Endothelial cell of umbilical vein (primary cell): ENCODE data around the gene NADK. TPM values are rescaled to one million over a fixed set of nuclear protein-coding genes. Genes with fewer than 3 reads are reported as not detected.

ENCODE experiments used
- BruUV-seq: library from RNA; stranded (reverse); fragments of 400-500 nt; replicated peaks from 2 replicates; lab custom pipeline; 2021; lab: Mats Ljungman, UMichigan
- CTCF ChIA-PET: fragments of 300-600, 350-600 bp; sonication (Branson Sonifier 250); formaldehyde crosslinking; loops from one replicate; lab custom pipeline; 2021; ENCODE audit warnings: antibody characterized with exemption, inconsistent platforms; lab: Charles Lee
- POLR2A ChIA-PET: fragments of 300-600, 350-600 bp; sonication (Branson Sonifier 250); formaldehyde crosslinking; loops from one replicate; lab custom pipeline; 2021; ENCODE audit warnings: antibody characterized with exemption, inconsistent platforms; lab: Charles Lee
- DNase-seq: peaks from one replicate; pipeline ENCODE4 v3.0.0-alpha.2; 2011; ENCODE audit warnings: low read depth, low spot score
- FAIRE-seq: peaks from 2 replicates; lab custom pipeline; 2011; peaks lifted over from hg19 to GRCh38; lab: Jason Lieb, UNC
- H2AFZ ChIP-seq: 2 replicates; pipeline ENCODE4 v1.6.0; 2012; ENCODE audit warnings: low read depth, low read length, control low read depth, inconsistent platforms
- H3K27ac ChIP-seq: 2 replicates; pipeline ENCODE4 v1.5.1; 2011; ENCODE audit warnings: low read depth, mild to moderate bottlenecking, control low read depth, low read length, moderate library complexity; ENCODE audit not compliant: insufficient read depth
- H3K27me3 ChIP-seq, 2 experiments: 2 replicates each; pipeline versions ENCODE4 v1.6.0 to v1.6.1; 2011; ENCODE audit warnings: low read length in 2 of 2, mixed read lengths in 1 of 2; ENCODE audit not compliant: control insufficient read depth in 2 of 2, insufficient read depth in 2 of 2
- H3K36me3 ChIP-seq, 2 experiments: 2 replicates in 1 of 2; 3 replicates in 1 of 2; pipeline ENCODE4 v1.5.1; 2011; ENCODE audit warnings: low read length in 2 of 2, mild to moderate bottlenecking in 1 of 2, moderate library complexity in 1 of 2; ENCODE audit not compliant: control insufficient read depth in 2 of 2, insufficient read depth in 2 of 2; ENCODE audit errors: extremely low read depth in 1 of 2
- H3K4me1 ChIP-seq: 3 replicates; pipeline ENCODE4 v1.5.1; 2011; ENCODE audit warnings: mild to moderate bottlenecking, low read length; ENCODE audit not compliant: control insufficient read depth, insufficient read depth; ENCODE audit errors: extremely low read depth
- H3K4me2 ChIP-seq: 2 replicates; pipeline ENCODE4 v1.6.1; 2011; ENCODE audit warnings: low read length, control low read depth, mixed read lengths; ENCODE audit not compliant: insufficient read depth
- H3K4me3 ChIP-seq, 3 experiments: fragments of 200-600 bp in 1 of 3; sonication (generic), shearing (Covaris generic) in 1 of 3; replicated peaks in 1 of 3; 2 replicates each; pipeline ENCODE4 v1.5.1; 2011 to 2016; ENCODE audit warnings: control low read depth in 3 of 3, low read length in 3 of 3, mild to moderate bottlenecking in 2 of 3, inconsistent platforms in 1 of 3, low read depth in 1 of 3, moderate library complexity in 1 of 3; ENCODE audit not compliant: insufficient read depth in 1 of 3
- H3K79me2 ChIP-seq: 2 replicates; pipeline ENCODE4 v1.6.0; 2012; ENCODE audit warnings: low read length, inconsistent platforms; ENCODE audit not compliant: control insufficient read depth, insufficient read depth
- H3K9ac ChIP-seq: replicated peaks from 2 replicates; pipeline ENCODE3; 2011; ENCODE audit warnings: low read length, control low read depth; ENCODE audit not compliant: insufficient read depth; ENCODE audit errors: extremely low read depth
- H3K9me1 ChIP-seq: replicated peaks from 3 replicates; pipeline ENCODE4 v1.6.0; 2011; ENCODE audit warnings: mild to moderate bottlenecking, low read length; ENCODE audit not compliant: control insufficient read depth, insufficient read depth; ENCODE audit errors: extremely low read depth
- H3K9me3 ChIP-seq: replicated peaks from 2 replicates; pipeline ENCODE4 v1.5.1; 2012; ENCODE audit warnings: low read length, inconsistent platforms; ENCODE audit not compliant: control insufficient read depth, insufficient read depth
- H4K20me1 ChIP-seq: replicated peaks from 2 replicates; pipeline ENCODE3; 2011; ENCODE audit warnings: mild to moderate bottlenecking, low read length; ENCODE audit not compliant: control insufficient read depth, insufficient read depth; ENCODE audit errors: extremely low read depth
- EZH2 ChIP-seq: IDR thresholded peaks from 2 replicates; pipeline ENCODE4 v1.6.1; 2012; ENCODE audit warnings: borderline replicate concordance, low read depth, mild to moderate bottlenecking, moderate library complexity, low read length, inconsistent platforms; ENCODE audit not compliant: severe bottlenecking
- FOS ChIP-seq: IDR thresholded peaks from 2 replicates; pipeline ENCODE4 v1.6.1; 2011; ENCODE audit warnings: mild to moderate bottlenecking, low read length, moderate library complexity, borderline replicate concordance; ENCODE audit not compliant: insufficient read depth
- GATA2 ChIP-seq: IDR thresholded peaks from 2 replicates; pipeline ENCODE4 v1.7.0; 2011; ENCODE audit warnings: low read depth, mild to moderate bottlenecking, moderate library complexity, mixed read lengths, low read length; ENCODE audit not compliant: insufficient read length, insufficient read depth
- JUN ChIP-seq: IDR thresholded peaks from 2 replicates; pipeline ENCODE4 v1.6.1; 2011; ENCODE audit warnings: borderline replicate concordance, low read depth; ENCODE audit not compliant: insufficient read length, insufficient read depth
- MAX ChIP-seq: IDR thresholded peaks from 2 replicates; pipeline ENCODE4 v1.6.1; 2011; ENCODE audit not compliant: insufficient read depth, insufficient read length
- MYC ChIP-seq: IDR thresholded peaks from one replicate; pipeline ENCODE4 v1.6.1; 2011; ENCODE audit warnings: mild to moderate bottlenecking, low read depth, low read length
- POLR2A ChIP-seq: IDR thresholded peaks from 2 replicates; pipeline ENCODE4 v1.6.1; 2012; ENCODE audit warnings: low read depth, mild to moderate bottlenecking, control low read depth, low read length
- POLR2AphosphoS5 ChIP-seq: IDR thresholded peaks from 2 replicates; pipeline ENCODE4 v1.6.1; 2012; ENCODE audit warnings: low read depth, mild to moderate bottlenecking, control low read depth, low read length, moderate library complexity; ENCODE audit not compliant: insufficient read depth
- dilution Hi-C: fragments of 300-500 bp; cut with MboI; formaldehyde crosslinking; loops from one replicate; pipeline ENCODE4 v1.15.0; 2019; ENCODE audit warnings: low sequenced_read_pairs; ENCODE audit not compliant: extremely low pct_ligation_motif_present
- intact Hi-C: fragments of 100-400 bp; cut with micrococcal nuclease; formaldehyde crosslinking; loops from one replicate; pipeline ENCODE4 v1.10.0; 2022
- polyA plus RNA-seq, 4 experiments: library from polyadenylated mRNA; depleted of rRNA in 3 of 4; stranded (reverse) in 3 of 4; unstranded in 1 of 4; fragments of >200 nt; gene quantifications; 2 replicates each; pipeline versions ENCODE4 v1.2.1 to v1.2.3, GENCODE V29; 2011 to 2012; ENCODE audit warnings: missing spikeins in 1 of 4
- total RNA-seq: library from RNA; stranded (reverse); gene quantifications from 2 replicates; pipeline ENCODE4 v1.2.3, GENCODE V29; 2021
- TF ChIP-seq, protein P1 (sequence below), 2 donors: IDR thresholded peaks; 1 replicate in 1 of 2; 2 replicates in 1 of 2; pipeline ENCODE4 v1.5.1; 2011; ENCODE audit warnings: low read length in 2 of 2, mild to moderate bottlenecking in 2 of 2, moderate library complexity in 2 of 2, control low read depth in 1 of 2, inconsistent platforms in 1 of 2, low read depth in 1 of 2; ENCODE audit not compliant: insufficient read depth in 1 of 2; ENCODE audit errors: extremely low read depth in 1 of 2

NADK gene
- total and polyA plus RNA-seq, 2 donors (not counting 3 experiments of a cell fraction or from before 2014, with no cell fraction given) = 68.5 to 88.8 TPM

DNA sequence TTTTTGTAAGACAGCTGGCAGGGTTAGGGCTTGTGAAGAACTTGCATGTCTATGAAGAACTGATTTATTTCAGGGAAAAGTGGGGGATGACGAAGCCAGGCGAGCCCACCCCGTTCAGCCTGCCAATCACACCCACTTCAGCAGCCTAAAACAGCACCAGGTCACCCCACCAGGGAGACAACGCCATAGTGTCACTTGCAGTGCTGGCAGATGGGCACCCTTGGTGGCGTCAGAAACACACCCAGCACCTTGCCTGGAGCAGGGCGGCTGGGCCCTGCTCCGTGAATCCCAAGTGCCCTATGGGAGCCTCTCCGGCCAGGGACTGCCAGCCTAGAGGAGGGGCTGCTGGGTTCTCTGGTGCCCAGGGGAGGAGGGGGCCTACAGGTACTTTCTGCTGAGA is 5.0 kb upstream of the NADK start:
- ChIA-PET CTCF (no interaction called here), POLR2A (no interaction called here)
- H3K4me2 ChIP-seq = no peak overlapping the region
- peaks cover 13% of the 10 kb centered on the region for H3K4me1 ChIP-seq
- no TSS peak for BruUV-seq
- TF ChIP-seq, protein P1, sequence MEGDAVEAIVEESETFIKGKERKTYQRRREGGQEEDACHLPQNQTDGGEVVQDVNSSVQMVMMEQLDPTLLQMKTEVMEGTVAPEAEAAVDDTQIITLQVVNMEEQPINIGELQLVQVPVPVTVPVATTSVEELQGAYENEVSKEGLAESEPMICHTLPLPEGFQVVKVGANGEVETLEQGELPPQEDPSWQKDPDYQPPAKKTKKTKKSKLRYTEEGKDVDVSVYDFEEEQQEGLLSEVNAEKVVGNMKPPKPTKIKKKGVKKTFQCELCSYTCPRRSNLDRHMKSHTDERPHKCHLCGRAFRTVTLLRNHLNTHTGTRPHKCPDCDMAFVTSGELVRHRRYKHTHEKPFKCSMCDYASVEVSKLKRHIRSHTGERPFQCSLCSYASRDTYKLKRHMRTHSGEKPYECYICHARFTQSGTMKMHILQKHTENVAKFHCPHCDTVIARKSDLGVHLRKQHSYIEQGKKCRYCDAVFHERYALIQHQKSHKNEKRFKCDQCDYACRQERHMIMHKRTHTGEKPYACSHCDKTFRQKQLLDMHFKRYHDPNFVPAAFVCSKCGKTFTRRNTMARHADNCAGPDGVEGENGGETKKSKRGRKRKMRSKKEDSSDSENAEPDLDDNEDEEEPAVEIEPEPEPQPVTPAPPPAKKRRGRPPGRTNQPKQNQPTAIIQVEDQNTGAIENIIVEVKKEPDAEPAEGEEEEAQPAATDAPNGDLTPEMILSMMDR (IDR thresholded peaks at IDR 0.05; ENCODE audit: extremely low read depth in 1 of 2, insufficient read depth in 1 of 2, low read depth in 1 of 2, low read length in 2 of 2) = no peak
- no peak for TF ChIP-seq JUN
- TF ChIP-seq GATA2 = no peak
- TF ChIP-seq EZH2 = no peak
- no peak for TF ChIP-seq FOS
- TF ChIP-seq POLR2A = no peak
- no peak for TF ChIP-seq POLR2AphosphoS5
- no peak for TF ChIP-seq MYC
- no peak for TF ChIP-seq MAX
- H3K4me3 ChIP-seq = no peak overlapping the region
- H3K9me3 ChIP-seq = no peaks in the 10 kb centered on the region
- dilution Hi-C loops = no loop called here
- intact Hi-C loops = no loop called here
- H3K27me3 ChIP-seq = no peaks in the 10 kb centered on the region
- no peak for DNase-seq
- peaks cover 3% of the 10 kb centered on the region for H4K20me1 ChIP-seq
- FAIRE-seq = no peak
- no peak overlapping the region for H3K9ac ChIP-seq
- H3K9me1 ChIP-seq = no peaks in the 10 kb centered on the region
- H3K27ac ChIP-seq = no peak overlapping the region
- H3K79me2 ChIP-seq = no peaks in the 10 kb centered on the region
- H2AFZ ChIP-seq = no peak overlapping the region
- peaks cover 11 to 31% of the 10 kb centered on the region in 2 experiments for H3K36me3 ChIP-seq
